HepG2 (cell line): Measurements from ENCODE around the gene FAM131A. TPM values are rescaled to one million over a fixed set of nuclear protein-coding genes. Genes with fewer than 3 reads are reported as not detected.

Source experiments
- ATAC-seq: fragments of 200-7000 bp; cut with Tn5 transposase; 3 replicates; pipeline ENCODE4 v1.9.1; 2020; ENCODE audit warnings: mild to moderate bottlenecking, moderate library complexity
- Bru-seq: library from RNA; stranded (reverse); fragments of 400-500 nt; gene quantifications from one replicate; lab custom pipeline; 2021; lab: Mats Ljungman, UMichigan
- BruChase-seq, 2 experiments: library from RNA; stranded (reverse); fragments of 400-500 nt; gene quantifications; one replicate each; lab custom pipeline; 2021; lab: Mats Ljungman, UMichigan
- BruUV-seq: library from RNA; stranded (reverse); fragments of 400-500 nt; replicated peaks from 2 replicates; lab custom pipeline; 2021; lab: Mats Ljungman, UMichigan
- CTCF ChIA-PET: fragments of 300-600 bp; formaldehyde crosslinking; extraction: SDS; loops from one replicate; lab custom pipeline; 2021; ENCODE audit warnings: low total read pairs, inconsistent platforms, low intra/inter-chr PET ratio; lab: Yijun Ruan, JAX
- POLR2A ChIA-PET: fragments of 350-600 bp; sonication (Branson Sonifier 250); formaldehyde crosslinking; loops from one replicate; lab custom pipeline; 2020; ENCODE audit warnings: antibody characterized with exemption, inconsistent platforms; lab: Yijun Ruan, JAX
- DNase-seq: peaks from one replicate; pipeline ENCODE4 v3.0.0-alpha.2; 2015; ENCODE audit warnings: low spot score
- FAIRE-seq: peaks from 3 replicates; lab custom pipeline; 2011; peaks lifted over from hg19 to GRCh38; lab: Jason Lieb, UNC
- H2AFZ ChIP-seq: one replicate; pipeline ENCODE4 v1.6.1; 2011; ENCODE audit warnings: low read length, inconsistent platforms
- H3K27ac ChIP-seq: fragments of 300-600 bp; 3 replicates; pipeline ENCODE4 v1.8.0; 2011; ENCODE audit warnings: mixed run types, mild to moderate bottlenecking, mixed read lengths, low read length, inconsistent platforms; ENCODE audit not compliant: insufficient read depth; ENCODE audit errors: extremely low read length
- H3K27me3 ChIP-seq, 2 experiments: fragments of 200-600 bp in 1 of 2; 2 replicates in 1 of 2; 3 replicates in 1 of 2; pipeline versions ENCODE4 v1.6.0 to v1.8.0; 2011; ENCODE audit warnings: low read length in 2 of 2, mild to moderate bottlenecking in 2 of 2, moderate library complexity in 2 of 2, inconsistent platforms in 1 of 2; ENCODE audit not compliant: insufficient read depth in 2 of 2, control insufficient read depth in 1 of 2
- H3K36me3 ChIP-seq, 2 experiments: fragments of 200-600 bp in 1 of 2; replicated peaks in 1 of 2; 2 replicates in 1 of 2; 3 replicates in 1 of 2; pipeline versions ENCODE4 v1.5.1 to v1.8.0; 2011; ENCODE audit warnings: low read length in 2 of 2, inconsistent platforms in 1 of 2; ENCODE audit not compliant: insufficient read depth in 2 of 2, control insufficient read depth in 1 of 2
- H3K4me1 ChIP-seq: 2 replicates; pipeline ENCODE4 v1.5.1; 2012; ENCODE audit warnings: low read length, inconsistent platforms; ENCODE audit not compliant: insufficient read depth
- H3K4me2 ChIP-seq: 2 replicates; pipeline ENCODE4 v1.6.0; 2011; ENCODE audit warnings: low read depth, low read length, inconsistent platforms
- H3K4me3 ChIP-seq, 3 experiments: fragments of 200-600 bp in 1 of 3; sonication (generic), shearing (Covaris generic) in 1 of 3; replicated peaks in 1 of 3; 2 replicates each; pipeline ENCODE4 v1.5.1; 2011 to 2016; ENCODE audit warnings: low read length in 3 of 3, inconsistent platforms in 2 of 3, low read depth in 2 of 3, mild to moderate bottlenecking in 2 of 3, control low read depth in 1 of 3, mixed read lengths in 1 of 3; ENCODE audit not compliant: insufficient read depth in 1 of 3
- H3K79me2 ChIP-seq: one replicate; pipeline ENCODE4 v1.6.1; 2011; ENCODE audit warnings: low read length, inconsistent platforms; ENCODE audit not compliant: insufficient read depth
- H3K9ac ChIP-seq: 2 replicates; pipeline ENCODE4 v1.6.0; 2011; ENCODE audit warnings: mild to moderate bottlenecking, low read depth, low read length, inconsistent platforms; ENCODE audit not compliant: insufficient read depth
- H3K9me3 ChIP-seq: 2 replicates; pipeline ENCODE4 v1.5.1; 2012; ENCODE audit warnings: mild to moderate bottlenecking, low read length
- H4K20me1 ChIP-seq: 2 replicates; pipeline ENCODE4 v1.6.0; 2011; ENCODE audit warnings: inconsistent platforms, mild to moderate bottlenecking, low read length, moderate library complexity; ENCODE audit not compliant: insufficient read depth
- GPN1 ChIP-seq: sonication (generic); formaldehyde crosslinking; IDR thresholded peaks from 2 replicates; pipeline ENCODE4 v1.5.1; 2020; ENCODE audit warnings: missing genetic modification reagents, borderline replicate concordance
- SPEN ChIP-seq: sonication (generic); formaldehyde crosslinking; IDR thresholded peaks from 2 replicates; pipeline ENCODE4 v1.5.1; 2020; ENCODE audit warnings: low read depth, mild to moderate bottlenecking, missing genetic modification reagents
- ZFP82 ChIP-seq: sonication (generic); formaldehyde crosslinking; IDR thresholded peaks from 2 replicates; pipeline ENCODE4 v1.5.1; 2020; ENCODE audit warnings: mild to moderate bottlenecking, missing genetic modification reagents, borderline replicate concordance
- ZNF724P ChIP-seq: sonication (generic); formaldehyde crosslinking; IDR thresholded peaks from 2 replicates; pipeline ENCODE4 v1.8.0; 2022; ENCODE audit warnings: missing genetic modification reagents, borderline replicate concordance
- WGBS: methylation state at CpG from one replicate; pipeline ENCODE4 v1.1.6; 2017; ENCODE audit warnings: low lambda C conversion rate; 5-methylcytosine and 5-hydroxymethylcytosine counted together
- in situ Hi-C: cut with HindIII; loops from 2 replicates; pipeline ENCODE4 v1.10.0; 2017; ENCODE audit warnings: low pct_unique_long_range_greater_than_20kb; ENCODE audit not compliant: extremely low pct_ligation_motif_present
- intact Hi-C: fragments of 100-400 bp; cut with micrococcal nuclease; formaldehyde crosslinking; loops from one replicate; pipeline ENCODE4 v1.10.0; 2022; ENCODE audit not compliant: unreplicated experiment
- long read RNA-seq, 2 experiments: library from RNA in 1 of 2; library from polyadenylated mRNA in 1 of 2; stranded (forward) in 1 of 2; unstranded in 1 of 2; transcript quantifications; one replicate each; pipeline ENCODE4 v2.0.0, GENCODE V29; 2019 to 2022
- polyA minus RNA-seq, 3 experiments: library from RNA; depleted of rRNA, polyadenylated mRNA; stranded (reverse); fragments of >200 nt; gene quantifications; 2 replicates each; pipeline ENCODE4 v1.2.3, GENCODE V29; 2011; ENCODE audit warnings: low replicate concordance in 1 of 3
- polyA plus RNA-seq, 8 experiments: library from polyadenylated mRNA; depleted of rRNA in 3 of 8; stranded (reverse) in 7 of 8; unstranded in 1 of 8; fragments of >200 nt; fragmentation: Illumina TruSeq in 4 of 8; extraction: Trizol in 4 of 8; gene quantifications; 2 replicates each; pipeline versions ENCODE4 v1.2.1 to v1.2.3, GENCODE V29; 2011 to 2016; ENCODE audit warnings: low read depth in 4 of 8, missing spikeins in 1 of 8, mixed read lengths in 1 of 8; ENCODE audit not compliant: insufficient read depth in 1 of 8
- total RNA-seq, 5 experiments: library from RNA; depleted of rRNA; stranded (reverse); fragments of >200 nt; fragmentation: Illumina TruSeq; extraction: Trizol; gene quantifications; 2 replicates each; pipeline ENCODE4 v1.2.3, GENCODE V29; 2016; ENCODE audit warnings: low read depth in 1 of 5
- TF ChIP-seq, protein P1 (sequence below): sonication (generic); formaldehyde crosslinking; IDR thresholded peaks from 2 replicates; pipeline ENCODE4 v1.5.0; 2020; ENCODE audit warnings: mild to moderate bottlenecking, missing genetic modification reagents

Gene FAM131A, protein sequence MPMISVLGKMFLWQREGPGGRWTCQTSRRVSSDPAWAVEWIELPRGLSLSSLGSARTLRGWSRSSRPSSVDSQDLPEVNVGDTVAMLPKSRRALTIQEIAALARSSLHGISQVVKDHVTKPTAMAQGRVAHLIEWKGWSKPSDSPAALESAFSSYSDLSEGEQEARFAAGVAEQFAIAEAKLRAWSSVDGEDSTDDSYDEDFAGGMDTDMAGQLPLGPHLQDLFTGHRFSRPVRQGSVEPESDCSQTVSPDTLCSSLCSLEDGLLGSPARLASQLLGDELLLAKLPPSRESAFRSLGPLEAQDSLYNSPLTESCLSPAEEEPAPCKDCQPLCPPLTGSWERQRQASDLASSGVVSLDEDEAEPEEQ
- total RNA-seq (2016; rRNA removed; fragmentation: Illumina TruSeq; extraction: Trizol) (7.4 and 9.3 TPM in 2 replicates), polyA plus RNA-seq (2011; rRNA removed) (9.2 and 14.1 TPM in 2 replicates), polyA minus RNA-seq (2011; rRNA and poly(A)+ RNA removed; ENCODE audit: low replicate concordance) (22.1 and 24.2 TPM in 2 replicates), Bru-seq, nascent RNA (percentile 50 among the genes with signal in this experiment), BruChase-seq, experiment 1, labeled RNA remaining after a 6-hour chase (percentile 61 among the genes with signal in this experiment), BruChase-seq, experiment 2, labeled RNA remaining after a 2-hour chase (percentile 56 among the genes with signal in this experiment)
- 2.3 and 2.5 TPM in 2 replicates for total RNA-seq (2016; cell fraction: cytosol; rRNA removed; fragmentation: Illumina TruSeq; extraction: Trizol; ENCODE audit: low read depth)
- total RNA-seq (2016; cell fraction: insoluble cytoplasmic fraction; rRNA removed; fragmentation: Illumina TruSeq; extraction: Trizol): 4.8 and 8.7 TPM in 2 replicates
- total RNA-seq (2016; cell fraction: membrane; rRNA removed; fragmentation: Illumina TruSeq; extraction: Trizol): 7.8 and 8.3 TPM in 2 replicates
- total RNA-seq (2016; cell fraction: nucleus; rRNA removed; fragmentation: Illumina TruSeq; extraction: Trizol): 4.4 and 6.5 TPM in 2 replicates
- polyA plus RNA-seq (2011; cell fraction: cytosol; rRNA removed): 11.9 and 16.8 TPM in 2 replicates
- polyA plus RNA-seq (2011; cell fraction: nucleus; rRNA removed): 23.9 and 25.8 TPM in 2 replicates
- 5.8 and 9.8 TPM in 2 replicates for polyA plus RNA-seq (2012)
- 2.3 and 3.2 TPM in 2 replicates for polyA plus RNA-seq (2016; cell fraction: cytosol; fragmentation: Illumina TruSeq; extraction: Trizol; ENCODE audit: low read depth)
- polyA plus RNA-seq (2016; cell fraction: insoluble cytoplasmic fraction; fragmentation: Illumina TruSeq; extraction: Trizol; ENCODE audit: low read depth): 5.3 and 7.8 TPM in 2 replicates
- 5.7 and 5.8 TPM in 2 replicates for polyA plus RNA-seq (2016; cell fraction: membrane; fragmentation: Illumina TruSeq; extraction: Trizol; ENCODE audit: low read depth)
- polyA plus RNA-seq (2016; cell fraction: nucleus; fragmentation: Illumina TruSeq; extraction: Trizol; ENCODE audit: insufficient read depth, low read depth): 12.3 and 13.4 TPM in 2 replicates
- polyA minus RNA-seq (2011; cell fraction: cytosol; rRNA and poly(A)+ RNA removed): 7.0 and 7.3 TPM in 2 replicates
- polyA minus RNA-seq (2011; cell fraction: nucleus; rRNA and poly(A)+ RNA removed): 7.0 and 9.2 TPM in 2 replicates
- long read RNA-seq, experiment 1, transcript FAM131A-202 (6 exons, 2,421 nt): major isoform, 7 of 12 reads
- long read RNA-seq, experiment 1, partial matches to known transcripts: 1 of 12 reads
- long read RNA-seq, experiment 1, other reads (novel, unspliced or antisense): 3 of 12 reads
- long read RNA-seq, experiment 2, transcript FAM131A-202 (6 exons, 2,421 nt): major isoform, 7 of 19 reads
- long read RNA-seq, experiment 2, partial matches to known transcripts: 1 of 19 reads
- long read RNA-seq, experiment 2, other reads (novel, unspliced or antisense): 9 of 19 reads

DNA sequence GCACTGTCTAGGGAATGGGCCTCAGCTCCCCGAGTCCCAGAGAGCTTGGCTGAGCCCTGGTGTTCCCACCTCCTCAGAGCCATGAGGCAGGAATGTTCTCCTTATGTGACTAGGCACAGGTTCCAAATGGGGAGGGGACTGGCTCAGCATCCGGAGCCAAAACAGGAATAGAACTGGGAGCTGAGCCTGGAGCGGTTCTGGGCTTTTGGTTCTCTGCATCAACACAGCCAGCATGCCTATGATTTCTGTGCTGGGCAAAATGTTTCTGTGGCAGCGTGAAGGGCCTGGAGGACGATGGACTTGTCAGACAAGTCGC, at the start of gene FAM131A:
FAM131A (plus strand) TSS at position 202 of the 316 bp plus-strand sequence; CDS start at position 233, 31 bp downstream.
- H3K9me3 ChIP-seq: no peaks in the 10 kb centered on the region
- DNase-seq (no peak), FAIRE-seq (no peak), ATAC-seq (no peak)
- no TSS peak for BruUV-seq
- peaks cover 19% of the 10 kb centered on the region; the same call in 1 of the 2 replicates for H4K20me1 ChIP-seq
- H3K4me2 ChIP-seq: peak within 1 kb of the TSS; percentile 94
- no peak for TF ChIP-seq GPN1 (CRISPR knock-in tag)
- 0 out of 2 replicates have a peak, but pooled peaks have one; percentile 7 for TF ChIP-seq ZFP82 (CRISPR knock-in tag)
- 0 out of 2 replicates have a peak, but pooled peaks have one; percentile 8 for TF ChIP-seq SPEN (CRISPR knock-in tag)
- TF ChIP-seq ZNF724P (CRISPR knock-in tag): 0 out of 2 replicates have a peak, but pooled peaks have one; percentile 6
- TF ChIP-seq, protein P1, sequence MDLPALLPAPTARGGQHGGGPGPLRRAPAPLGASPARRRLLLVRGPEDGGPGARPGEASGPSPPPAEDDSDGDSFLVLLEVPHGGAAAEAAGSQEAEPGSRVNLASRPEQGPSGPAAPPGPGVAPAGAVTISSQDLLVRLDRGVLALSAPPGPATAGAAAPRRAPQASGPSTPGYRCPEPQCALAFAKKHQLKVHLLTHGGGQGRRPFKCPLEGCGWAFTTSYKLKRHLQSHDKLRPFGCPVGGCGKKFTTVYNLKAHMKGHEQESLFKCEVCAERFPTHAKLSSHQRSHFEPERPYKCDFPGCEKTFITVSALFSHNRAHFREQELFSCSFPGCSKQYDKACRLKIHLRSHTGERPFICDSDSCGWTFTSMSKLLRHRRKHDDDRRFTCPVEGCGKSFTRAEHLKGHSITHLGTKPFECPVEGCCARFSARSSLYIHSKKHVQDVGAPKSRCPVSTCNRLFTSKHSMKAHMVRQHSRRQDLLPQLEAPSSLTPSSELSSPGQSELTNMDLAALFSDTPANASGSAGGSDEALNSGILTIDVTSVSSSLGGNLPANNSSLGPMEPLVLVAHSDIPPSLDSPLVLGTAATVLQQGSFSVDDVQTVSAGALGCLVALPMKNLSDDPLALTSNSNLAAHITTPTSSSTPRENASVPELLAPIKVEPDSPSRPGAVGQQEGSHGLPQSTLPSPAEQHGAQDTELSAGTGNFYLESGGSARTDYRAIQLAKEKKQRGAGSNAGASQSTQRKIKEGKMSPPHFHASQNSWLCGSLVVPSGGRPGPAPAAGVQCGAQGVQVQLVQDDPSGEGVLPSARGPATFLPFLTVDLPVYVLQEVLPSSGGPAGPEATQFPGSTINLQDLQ: no peak
- H3K4me3 ChIP-seq: peak within 1 kb of the TSS; percentile 67 to 94 (median 80)
- peak within 1 kb of the TSS; percentile 84 for H3K27ac ChIP-seq
- in situ Hi-C loops (no loop called here), intact Hi-C loops (no loop called here)
- peak within 1 kb of the TSS; percentile 91 for H3K9ac ChIP-seq
- POLR2A ChIA-PET: interaction anchor here (0.7 to 1.9 kb wide), 7 partner anchors 8 to 182 kb away, joined by 3 to 10 read pairs (median 5); partner anchors contain the start of genes CLCN2, DVL3 and POLR2H
- peaks cover 17 to 33% of the 10 kb centered on the region in 2 experiments for H3K36me3 ChIP-seq
- peaks cover 18% of the 10 kb centered on the region for H3K4me1 ChIP-seq
- peaks cover 14% of the 10 kb centered on the region for H3K79me2 ChIP-seq
- CTCF ChIA-PET: no interaction called here
- H3K27me3 ChIP-seq: no peaks in the 10 kb centered on the region; a peak in 1 of 5 replicates
- H2AFZ ChIP-seq: no peak within 1 kb of the TSS
- WGBS: 92% methylated on average over 5 of the region's 6 CpGs
